ENCODE data around the gene HNRNPH3.

HNRNPH3 gene

GRCh38 chr10:68385740-68386139, 53.9 kb downstream of the HNRNPH3 start:
- Histone ChIP-seq H3K27ac (ENCODE audit: poor library complexity, severe bottlenecking) (no peak overlapping the region), H3K27me3 (ENCODE audit: insufficient read depth, poor library complexity, severe bottlenecking) (no peaks in the 10 kb centered on the region), H3K36me3 (ENCODE audit: low read depth) (peaks cover 86% of the 10 kb centered on the region), H3K9me3 (ENCODE audit: severe bottlenecking) (no peaks in the 10 kb centered on the region), H3K4me3 (ENCODE audit: severe bottlenecking) (no peak overlapping the region), H3K4me1 (ENCODE audit: insufficient read depth, poor library complexity, severe bottlenecking) (no peaks in the 10 kb centered on the region)
- DNase-seq (ENCODE audit: low spot score) (no peak), ATAC-seq (ENCODE audit: low read depth) (no peak)
- TF ChIP-seq CTCF (IDR thresholded peaks at IDR 0.05; ENCODE audit: poor library complexity, severe bottlenecking), result no peak

Measured in RWPE2 (cell line).